Activated gamma-delta T cell (primary cell): ENCODE measurements around the gene ACTL6B.

ENCODE experiments used
- DNase-seq: peaks from one replicate; lab custom pipeline; 2025; lab: John Stamatoyannopoulos, UW

Gene ACTL6B

DNA sequence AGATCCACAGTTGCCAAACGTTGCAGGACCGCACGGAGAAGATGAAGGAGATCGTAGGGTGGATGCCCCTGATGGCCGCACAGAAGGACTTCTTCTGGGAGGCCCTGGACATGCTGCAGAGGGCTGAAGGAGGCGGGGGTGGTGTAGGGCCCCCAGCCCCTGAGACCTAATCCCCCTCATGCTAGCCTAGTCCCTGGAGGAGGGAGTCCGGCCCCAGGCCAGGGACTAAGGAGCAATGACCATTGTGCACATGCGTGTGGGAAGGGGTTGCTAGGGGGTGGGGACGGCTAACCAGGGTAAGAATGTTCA, 55.6 kb downstream of the ACTL6B start:
- no peak for DNase-seq

DNA sequence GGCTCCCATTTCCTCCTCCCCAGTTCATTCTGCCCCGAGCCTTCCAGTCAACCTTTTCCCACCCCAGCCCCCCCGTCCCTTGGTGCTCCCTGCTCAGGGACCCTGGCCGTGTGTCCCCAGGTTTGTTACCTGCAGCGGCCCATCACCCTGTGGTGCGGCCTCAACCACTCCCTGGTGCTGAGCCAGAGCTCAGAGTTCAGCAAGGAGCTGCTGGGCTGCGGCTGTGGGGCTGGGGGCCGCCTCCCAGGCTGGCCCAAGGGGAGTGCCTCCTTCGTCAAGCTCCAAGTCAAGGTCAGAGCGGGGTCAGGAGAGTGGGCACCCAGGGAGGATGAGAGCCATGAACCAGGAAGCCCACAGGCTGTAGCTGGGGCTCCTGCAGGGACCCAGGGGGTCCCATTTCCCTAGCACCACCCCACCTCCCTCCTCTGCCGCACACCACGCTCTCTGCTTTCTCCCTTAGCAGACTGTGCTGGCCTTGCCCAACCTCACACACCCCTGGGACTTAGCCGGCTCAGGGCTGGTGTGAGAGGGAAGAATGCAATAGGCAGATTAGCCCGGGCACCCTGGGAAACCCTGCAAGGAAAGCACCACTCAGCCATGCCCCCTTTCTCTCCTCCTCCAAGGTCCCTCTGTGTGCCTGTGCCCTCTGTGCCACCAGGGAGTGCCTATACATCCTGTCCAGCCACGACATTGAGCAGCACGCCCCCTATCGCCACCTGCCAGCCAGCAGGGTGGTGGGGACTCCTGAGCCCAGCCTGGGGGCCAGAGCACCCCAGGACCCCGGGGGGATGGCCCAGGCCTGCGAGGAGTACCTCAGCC, 56.1 kb downstream of the ACTL6B start:
- no peak for DNase-seq

DNA sequence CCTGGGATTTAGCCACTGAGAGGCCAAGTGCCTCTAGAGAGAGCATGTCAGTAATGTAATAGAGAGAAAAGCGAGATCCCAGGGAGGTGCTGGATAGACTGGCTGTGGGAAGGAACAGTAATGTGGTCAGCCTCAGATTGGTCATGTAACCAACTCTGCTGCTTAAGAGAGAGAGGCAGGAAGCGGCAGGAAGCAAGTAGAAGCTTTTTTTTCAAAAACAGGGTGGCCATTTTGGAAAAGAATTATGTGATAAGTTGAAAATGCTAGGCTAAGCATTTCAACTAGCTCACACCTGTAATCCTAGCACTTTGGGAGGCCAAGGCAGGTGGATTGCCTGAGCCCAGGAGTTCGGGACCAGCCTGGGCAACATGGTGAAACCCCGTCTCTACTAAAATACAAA, 57.8 kb downstream of the ACTL6B start:
- no peak for DNase-seq

DNA sequence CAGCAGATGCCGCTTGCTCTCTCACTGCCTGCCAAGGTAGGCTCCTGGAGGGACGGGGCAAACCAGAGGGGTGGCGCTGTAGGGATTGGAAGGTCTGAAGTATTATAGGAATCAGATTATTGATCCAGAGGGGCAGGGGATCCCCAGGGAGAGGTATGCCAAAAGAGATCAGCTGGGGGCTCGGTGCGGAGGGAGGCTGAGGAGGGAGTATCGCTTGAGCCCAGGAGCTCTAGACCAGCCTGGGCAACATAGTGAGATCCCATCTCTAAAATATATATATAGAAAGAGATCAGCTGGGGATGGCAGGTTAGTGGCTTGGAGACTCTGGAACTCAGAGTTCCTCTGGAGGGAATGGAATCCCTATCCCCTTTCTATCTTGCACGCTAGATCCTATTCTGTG, 61.1 kb downstream of the ACTL6B start:
- DNase-seq: no peak
